Inflammatory macrophage (primary cell): Measurements from ENCODE around the gene KRTAP4-12.
"Not testable (repeated sequence)": the region's sequence is repeated elsewhere in the genome, so short reads cannot be mapped to it uniquely, and the experiment has no call there.

Experiments
- DNase-seq, 2 donors: peaks; one replicate each; pipeline ENCODE4 v3.0.0-alpha.2; 2020 to 2022
- total RNA-seq, 18 experiments: gene quantifications; one replicate each; lab custom pipeline; 2026; ENCODE audit warnings: mixed read lengths in 6 of 18, inconsistent platforms in 2 of 18; lab: John Stamatoyannopoulos, UW

KRTAP4-12 gene
- 0 to 0.07 (median 0) reads per million in 18 experiments for total RNA-seq

DNA sequence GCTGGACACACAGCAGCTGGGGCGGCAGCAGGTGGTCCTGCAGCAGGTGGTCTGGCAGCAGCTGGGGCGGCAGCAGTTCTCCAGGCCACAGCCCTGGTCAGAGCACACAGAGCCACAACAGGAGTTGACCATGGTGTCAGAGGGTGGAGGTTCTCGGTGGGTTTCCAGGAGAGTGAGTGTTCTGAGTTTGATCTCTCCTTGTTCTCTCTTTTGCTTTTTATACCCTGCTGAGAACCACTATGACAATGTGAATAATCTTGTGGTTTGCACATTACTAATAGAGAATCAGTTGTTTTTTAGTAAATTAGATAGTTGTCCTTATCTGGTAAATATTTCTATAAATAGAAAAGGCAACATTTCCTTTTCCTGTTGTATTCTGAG is at the start of gene KRTAP4-12:
Gene KRTAP4-12, minus strand, starts transcription at position 192 of the 381 bp plus-strand sequence. Its CDS starts 60 bp downstream, at position 132.
- DNase-seq, result not testable (repeated sequence)

DNA sequence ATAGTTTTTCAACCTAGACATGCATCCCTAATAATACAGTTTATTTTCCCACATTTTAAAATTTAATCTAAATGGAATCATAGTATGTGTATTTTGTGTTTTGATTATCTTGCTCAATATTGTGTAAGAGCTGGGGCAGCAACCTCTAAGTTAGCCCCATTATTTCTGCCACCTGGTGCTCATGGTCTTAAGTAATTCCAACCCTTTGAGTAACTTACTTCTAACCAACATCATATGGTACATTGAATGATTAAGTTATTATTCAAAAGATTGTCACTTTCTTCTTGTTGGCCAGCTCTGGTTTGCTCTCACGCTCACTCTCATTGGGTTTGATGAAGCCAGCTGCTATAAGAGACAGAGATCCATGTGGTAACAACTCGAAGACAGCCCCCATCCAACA is 47.9 kb upstream of the KRTAP4-12 start:
- DNase-seq, result no peak

DNA sequence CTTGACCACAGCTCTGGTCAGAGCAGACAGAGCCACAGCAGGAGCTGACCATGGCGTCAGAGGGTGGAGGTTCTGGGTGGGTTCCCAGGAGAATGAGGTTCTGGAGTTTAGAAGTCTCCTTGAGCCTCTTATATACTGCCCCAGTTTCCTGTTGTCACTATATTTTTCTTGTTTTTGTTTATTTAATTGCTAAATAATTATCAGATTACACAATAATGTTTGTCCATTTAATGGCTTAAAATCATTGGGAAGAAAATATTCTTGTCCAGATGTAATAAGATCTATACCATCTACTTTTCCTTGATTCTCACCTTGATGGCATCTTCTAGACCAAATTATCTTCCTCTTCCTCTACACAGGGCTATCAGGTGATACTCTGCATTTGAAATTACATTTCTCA is 44.1 kb upstream of the KRTAP4-12 start, which contains the start of gene KRTAP4-3:
Gene KRTAP4-3, minus strand, starts transcription at position 101 of the 400 bp plus-strand sequence. Its CDS starts 49 bp downstream, at position 52.
- no peak for DNase-seq

DNA sequence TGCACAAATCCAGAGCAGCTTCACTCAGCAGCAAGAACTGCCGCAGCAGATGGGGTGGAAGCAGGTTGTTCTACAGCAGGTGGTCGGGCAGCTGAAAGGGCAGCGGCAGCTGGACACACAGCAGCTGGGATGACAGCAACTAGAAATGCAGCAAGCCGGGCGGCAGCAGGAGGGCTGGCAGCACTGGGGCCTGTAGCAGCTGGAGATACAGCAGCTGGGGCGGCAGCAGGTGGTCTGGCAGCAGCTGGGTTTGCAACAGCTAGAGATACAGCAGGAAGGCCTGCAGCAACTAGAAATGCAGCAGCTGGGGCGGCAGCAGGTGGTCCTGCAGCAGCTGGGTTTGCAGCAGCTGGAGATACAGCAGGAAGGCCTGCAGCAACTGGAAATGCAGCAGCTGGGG is 43.6 kb upstream of the KRTAP4-12 start:
- no peak for DNase-seq

DNA sequence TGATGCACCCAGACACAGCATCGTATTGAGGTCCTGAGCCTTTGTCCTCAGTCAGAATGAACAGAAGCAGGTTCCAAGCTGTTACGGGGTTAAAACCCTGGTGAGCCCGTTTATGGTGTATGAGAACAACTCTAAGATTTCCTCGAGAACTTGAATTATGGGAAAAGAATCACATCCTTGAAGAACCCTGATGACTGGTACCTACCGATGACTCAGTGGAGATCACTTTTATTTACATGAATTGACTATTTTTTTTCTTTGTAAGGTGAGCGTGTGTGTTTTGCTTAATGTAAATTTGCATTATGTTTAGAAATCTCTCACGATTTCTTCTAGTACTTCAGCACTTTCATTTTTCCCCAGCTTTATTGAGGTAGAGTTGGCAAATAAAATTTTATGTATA is 39.8 kb upstream of the KRTAP4-12 start:
- no peak for DNase-seq

DNA sequence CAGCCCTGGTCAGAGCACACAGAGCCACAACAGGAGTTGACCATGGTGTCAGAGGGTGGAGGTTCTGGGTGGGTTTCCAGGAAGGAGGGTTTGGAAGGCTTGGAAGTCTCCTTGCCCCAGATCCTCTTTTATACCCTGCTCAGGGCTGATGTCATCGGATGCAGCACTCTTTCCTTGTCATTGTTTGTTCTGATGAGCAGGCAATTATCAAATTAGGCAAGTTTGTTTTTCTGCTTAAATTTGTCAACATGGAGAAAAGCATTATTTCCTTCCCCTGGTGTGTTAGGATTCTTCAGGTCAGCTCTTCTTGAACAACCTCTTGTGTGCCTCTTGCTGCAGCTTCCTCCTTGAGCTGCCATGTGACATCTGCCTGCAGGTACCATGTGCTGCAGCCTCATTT is 36.7 kb upstream of the KRTAP4-12 start, which contains the start of gene KRTAP4-4:
Gene KRTAP4-4, minus strand, starts transcription at position 101 of the 400 bp plus-strand sequence. Its CDS starts 57 bp downstream, at position 44.
- DNase-seq, result no peak

DNA sequence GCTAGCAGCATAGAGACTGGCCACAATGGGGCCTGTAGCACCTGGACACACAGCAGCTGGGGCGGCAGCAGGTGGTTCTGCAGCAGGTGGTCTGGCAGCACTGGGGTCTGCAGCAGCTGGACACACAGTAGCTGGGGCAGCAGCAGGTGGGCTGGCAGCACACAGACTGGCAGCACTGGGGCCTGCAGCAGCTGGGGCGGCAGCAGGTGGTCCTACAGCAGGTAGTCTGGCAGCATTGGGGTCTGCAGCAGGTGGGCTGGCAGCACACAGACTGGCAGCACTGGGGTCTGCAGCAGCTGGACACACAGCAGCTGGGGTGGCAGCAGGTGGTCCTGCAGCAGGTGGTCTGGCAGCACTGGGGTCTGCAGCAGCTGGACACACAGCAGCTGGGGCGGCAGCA is 36.2 kb upstream of the KRTAP4-12 start:
- not testable (repeated sequence) for DNase-seq

DNA sequence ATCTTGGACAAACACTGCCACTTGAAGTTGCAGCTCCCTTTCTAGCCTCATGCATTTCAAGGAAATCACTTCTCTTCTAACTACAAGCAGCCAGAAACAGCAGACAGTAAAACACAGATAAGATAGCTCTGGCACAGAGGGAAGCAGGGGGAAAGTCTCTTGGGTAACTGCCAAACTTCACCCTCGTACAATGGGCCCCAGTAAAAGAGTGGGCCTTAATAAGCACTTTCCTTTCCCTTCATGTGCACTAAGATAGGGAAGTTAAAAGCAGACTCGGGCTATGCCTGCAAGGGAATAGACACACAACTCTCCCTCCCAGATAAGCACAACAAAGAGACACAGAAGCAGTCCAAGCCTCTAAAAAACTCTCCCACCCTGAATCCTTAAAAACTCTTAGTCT is 29.9 kb upstream of the KRTAP4-12 start:
- DNase-seq, result peak in 1 of 2 donors; percentile 11

DNA sequence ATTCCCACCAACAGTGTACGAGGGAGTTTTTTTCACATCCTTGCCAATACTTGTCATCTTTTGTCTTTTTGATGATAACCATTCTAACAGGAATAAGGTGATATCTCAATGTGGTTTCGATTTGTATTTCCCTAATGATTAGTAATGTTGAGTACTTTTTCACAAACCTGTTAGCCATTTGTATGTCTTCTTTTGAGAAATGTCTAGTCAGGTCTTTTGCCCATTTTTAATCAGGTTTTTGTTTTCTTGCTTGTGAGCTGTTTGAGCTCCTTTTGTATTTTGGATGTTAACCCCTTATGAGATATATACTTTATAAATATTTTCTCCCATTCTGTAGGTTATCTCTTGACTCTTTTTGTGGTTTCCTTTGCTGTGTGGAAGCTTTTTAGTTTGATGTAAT is 27.5 kb upstream of the KRTAP4-12 start:
- DNase-seq, result no peak

DNA sequence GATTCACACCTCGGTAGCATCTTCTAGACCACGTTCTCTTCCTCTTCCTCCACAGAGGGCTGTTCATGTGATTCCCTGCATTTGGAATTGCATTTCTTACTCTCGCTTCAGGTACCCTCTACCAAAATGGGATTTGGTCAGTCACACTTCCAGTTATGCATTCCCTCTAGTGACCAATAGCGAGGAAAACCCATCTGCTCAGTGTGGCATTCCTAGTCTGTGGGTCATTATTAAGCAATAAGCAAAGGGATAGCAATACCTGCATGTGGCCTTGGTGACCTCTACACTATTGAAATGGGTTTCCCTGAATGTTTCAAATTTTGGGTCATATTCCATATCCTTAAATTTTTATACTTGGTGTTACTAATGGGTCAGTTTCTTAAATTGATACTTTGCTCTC is 26.0 kb upstream of the KRTAP4-12 start:
- DNase-seq, result no peak

DNA sequence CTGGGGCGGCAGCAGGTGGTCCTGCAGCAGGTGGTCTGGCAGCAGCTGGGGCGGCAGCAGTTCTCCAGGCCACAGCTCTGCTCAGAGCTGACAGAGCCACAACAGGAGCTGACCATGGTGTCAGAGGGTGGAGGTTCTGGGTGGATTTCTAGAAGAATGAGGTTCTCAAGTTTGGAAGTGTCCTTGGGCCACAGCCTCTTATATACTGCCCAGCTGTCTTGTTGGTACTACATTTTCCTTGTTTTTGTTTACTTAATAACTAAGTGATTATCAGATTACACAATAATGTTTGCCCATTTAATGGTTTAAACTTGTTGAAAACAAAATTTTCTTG is 25.6 kb upstream of the KRTAP4-12 start, which contains the start of gene KRTAP4-5:
Gene KRTAP4-5, minus strand, starts transcription at position 174 of the 334 bp plus-strand sequence. Its CDS starts 58 bp downstream, at position 116.
- DNase-seq, result no peak

DNA sequence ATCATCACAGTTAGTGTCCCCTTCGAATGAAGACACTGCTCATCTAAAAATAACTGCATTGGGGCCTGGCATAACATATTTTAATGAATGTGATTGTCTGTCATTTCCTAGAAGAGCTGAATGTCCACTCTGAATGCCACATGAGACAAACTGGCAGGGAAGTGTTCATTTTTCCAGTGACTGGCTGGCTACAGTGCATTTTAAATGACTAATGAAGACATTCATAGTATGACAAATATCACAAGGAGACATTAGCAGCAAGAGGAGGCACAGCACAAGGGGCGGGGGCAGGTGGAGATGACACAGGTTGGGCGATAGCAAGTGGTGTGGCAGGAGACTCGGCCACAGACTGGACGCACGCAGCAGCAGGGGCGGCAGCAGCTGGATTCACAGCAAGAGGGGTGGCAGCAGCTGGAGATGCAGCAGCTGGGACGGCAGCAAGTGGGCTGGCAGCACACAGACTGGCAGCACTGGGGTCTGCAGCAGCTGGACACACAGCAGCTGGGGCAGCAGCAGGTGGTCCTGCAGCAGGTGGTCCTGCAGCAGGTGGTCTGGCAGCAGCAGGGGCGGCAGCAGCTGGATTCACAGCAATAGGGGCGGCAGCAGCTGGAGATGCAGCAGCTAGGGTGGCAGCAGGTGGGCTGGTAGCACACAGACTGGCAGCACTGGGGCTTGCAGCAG is 25.1 kb upstream of the KRTAP4-12 start:
- not testable (repeated sequence) for DNase-seq

DNA sequence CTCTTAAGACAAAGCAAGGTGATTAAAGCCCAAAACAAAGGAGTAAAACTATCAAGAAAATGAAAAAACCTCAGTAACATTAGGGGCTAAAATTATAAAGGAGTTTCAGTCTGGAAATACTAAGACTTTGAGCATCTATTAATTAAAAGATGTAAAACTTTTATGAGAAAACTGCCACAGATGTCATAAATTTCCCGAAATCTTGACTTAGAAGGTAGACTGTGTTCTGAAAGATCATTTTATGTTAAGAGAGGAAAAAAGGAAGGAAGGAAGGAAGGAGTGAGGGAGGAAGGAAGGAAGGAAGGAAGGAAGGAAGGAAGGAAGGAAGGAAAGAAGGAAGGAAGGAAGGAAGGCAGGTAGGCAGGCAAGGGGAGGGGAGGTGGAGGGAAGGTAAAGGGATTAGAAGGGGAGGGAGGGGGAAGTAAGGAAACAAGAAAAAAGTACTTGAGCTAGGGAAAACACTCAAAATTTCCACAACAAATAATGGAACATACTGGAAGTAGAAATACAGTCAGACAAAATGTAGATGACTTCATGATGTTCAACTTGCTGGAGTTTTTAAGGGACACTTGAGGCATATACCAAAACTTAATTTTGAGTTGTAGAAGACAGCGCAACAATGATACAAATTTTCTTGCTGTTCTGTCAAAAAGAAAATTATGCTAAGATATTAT is 23.7 kb upstream of the KRTAP4-12 start:
- DNase-seq, result no peak

DNA sequence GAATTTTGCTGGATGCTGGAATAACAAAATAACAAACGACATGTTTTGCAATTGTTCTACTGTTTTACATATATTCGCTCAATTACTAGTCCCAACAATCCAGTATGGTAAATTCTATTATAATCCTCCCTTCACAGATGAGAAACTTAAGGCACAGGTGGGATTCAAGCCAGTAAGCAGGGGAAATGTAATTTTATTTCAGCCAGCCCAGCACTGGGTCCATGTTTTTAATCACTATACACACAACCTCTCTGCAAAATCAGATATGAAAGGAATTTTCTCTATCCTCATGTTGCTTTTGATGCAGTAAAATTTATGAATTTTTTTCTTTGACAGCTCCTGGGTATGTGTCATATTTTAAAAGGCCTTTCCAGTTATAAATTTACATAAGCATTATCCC is 21.3 kb upstream of the KRTAP4-12 start:
- no peak for DNase-seq

DNA sequence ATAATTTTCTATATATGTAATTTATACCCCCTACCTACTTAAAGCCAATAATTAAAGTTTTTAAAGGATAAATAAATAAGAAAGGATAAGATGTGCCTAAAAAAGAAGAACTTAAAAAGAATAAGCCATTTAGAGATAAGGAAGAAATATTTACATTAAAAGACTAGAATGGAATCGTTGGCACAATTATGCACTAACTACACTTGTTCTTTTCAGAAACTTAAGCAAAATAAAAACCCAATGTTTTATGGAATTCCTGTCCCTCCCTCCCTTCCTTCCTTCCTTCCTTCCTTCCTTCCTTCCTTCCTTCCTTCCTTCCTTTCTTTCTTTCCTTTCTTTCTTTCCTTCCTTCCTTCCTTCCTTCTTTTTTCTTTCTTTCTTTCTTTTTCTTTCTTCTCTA is 20.9 kb upstream of the KRTAP4-12 start:
- no peak for DNase-seq

DNA sequence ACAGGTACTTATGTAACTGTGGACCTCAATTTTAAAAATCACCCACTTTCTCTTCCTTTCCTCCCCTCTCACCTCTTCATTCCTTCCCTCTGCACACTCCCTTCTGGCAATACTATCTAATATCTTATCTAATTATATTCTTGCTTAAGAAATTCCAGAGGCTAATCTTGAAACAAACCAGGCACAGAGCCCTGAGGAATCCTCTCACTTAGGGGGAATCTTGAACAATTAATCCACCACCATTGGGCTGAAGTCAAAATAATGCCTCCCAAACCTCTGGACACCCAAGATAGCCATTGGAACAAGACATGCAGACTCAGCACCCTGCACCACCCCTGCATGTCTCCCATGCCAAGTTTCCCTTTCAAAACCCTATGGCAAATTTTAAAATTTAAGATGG is 17.4 kb upstream of the KRTAP4-12 start:
- DNase-seq, result no peak

DNA sequence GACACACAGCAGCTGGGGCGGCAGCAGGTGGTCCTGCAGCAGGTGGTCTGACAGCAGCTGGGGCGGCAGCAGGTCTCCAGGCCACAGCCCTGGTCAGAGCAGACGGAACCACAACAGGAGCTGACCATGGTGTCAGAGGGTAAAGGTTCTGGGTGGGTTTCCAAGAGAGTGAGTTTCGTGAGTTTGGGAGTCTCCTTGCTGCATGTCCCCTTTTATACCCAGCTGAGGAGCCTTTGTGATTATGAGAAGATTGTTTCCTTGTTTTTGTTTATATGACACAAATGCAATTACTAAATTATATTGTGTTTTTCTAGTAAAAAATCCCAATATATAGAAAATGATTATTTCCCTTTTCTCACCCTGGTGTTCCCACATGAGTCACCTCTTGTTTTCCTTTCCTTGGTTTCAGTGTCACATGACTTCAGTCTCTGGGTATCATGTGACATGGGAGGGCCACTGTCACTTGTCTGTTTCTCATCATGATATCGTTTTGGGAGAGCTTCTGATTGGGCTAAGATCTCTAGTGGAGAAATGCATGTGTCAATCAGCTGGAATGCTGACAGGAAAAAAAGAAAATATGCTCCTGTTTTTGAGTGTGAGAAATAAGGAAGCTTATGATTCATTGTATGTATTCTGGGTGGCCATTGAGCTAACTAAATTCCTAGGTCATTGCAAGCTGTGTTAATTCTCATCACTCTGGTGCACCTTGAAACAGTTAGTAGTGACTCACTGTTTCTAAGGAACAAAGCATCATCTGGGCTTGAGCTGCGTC is 16.6 kb upstream of the KRTAP4-12 start, which contains the start of gene KRTAP4-6:
Gene KRTAP4-6, minus strand, starts transcription at position 185 of the 772 bp plus-strand sequence. Its CDS starts 57 bp downstream, at position 128.
- peak in 1 of 2 donors; percentile 6 for DNase-seq

DNA sequence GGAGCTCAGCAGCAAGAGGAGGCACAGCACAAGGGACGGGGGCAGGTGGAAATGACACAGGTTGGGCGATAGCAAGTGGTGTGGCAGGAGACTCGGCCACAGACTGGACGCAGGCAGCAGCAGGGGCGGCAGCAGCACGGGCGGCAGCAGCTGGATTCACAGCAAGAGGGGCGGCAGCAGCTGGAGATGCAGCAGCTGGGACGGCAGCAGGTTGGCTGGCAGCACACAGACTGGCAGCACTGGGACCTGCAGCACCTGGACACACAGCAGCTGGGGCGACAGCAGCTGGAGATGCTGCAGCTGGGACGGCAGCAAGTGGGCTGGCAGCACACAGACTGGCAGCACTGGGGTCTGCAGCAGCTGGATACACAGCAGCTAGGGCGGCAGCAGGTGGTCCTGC is 15.9 kb upstream of the KRTAP4-12 start:
- DNase-seq, result not testable (repeated sequence)

DNA sequence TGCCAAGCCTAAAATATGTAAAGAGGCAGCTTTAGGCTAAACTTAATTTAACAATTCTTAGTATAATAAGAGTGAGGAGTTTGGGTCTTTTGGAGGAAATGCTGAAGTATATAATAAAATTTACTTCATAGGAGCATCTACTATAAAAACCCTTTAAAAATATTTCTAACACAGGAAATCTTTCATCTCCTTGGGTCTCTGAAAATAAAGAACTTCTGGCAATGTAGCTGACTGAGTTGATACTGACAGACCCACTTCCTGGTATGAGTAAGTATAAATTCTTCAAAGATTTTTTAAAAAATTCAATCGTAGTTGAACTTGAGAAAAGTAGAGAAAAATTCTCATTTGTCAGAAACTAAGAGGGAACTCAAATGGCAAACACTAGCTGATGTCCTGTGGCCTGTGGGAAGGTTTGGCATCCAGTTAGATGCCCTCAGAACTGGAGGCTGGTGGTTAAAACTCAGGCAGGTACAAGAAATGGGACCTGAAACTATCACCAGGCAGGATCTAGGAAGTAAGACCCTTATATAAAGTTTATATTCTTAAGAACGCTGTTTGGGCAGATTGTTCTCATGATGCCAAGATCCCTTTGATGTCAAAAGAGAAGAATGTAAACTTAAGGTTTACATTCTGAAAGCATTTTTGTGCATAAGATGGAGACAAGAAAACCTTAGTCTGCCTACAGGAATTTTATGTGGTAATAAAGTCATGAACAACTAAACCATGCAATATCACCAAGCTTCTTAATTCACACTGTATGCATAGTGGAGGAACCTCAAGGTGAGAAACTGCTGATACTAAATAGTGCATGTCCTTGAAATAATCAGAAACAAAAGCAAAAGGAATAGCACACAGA is 10.1 kb upstream of the KRTAP4-12 start:
- DNase-seq, result no peak

DNA sequence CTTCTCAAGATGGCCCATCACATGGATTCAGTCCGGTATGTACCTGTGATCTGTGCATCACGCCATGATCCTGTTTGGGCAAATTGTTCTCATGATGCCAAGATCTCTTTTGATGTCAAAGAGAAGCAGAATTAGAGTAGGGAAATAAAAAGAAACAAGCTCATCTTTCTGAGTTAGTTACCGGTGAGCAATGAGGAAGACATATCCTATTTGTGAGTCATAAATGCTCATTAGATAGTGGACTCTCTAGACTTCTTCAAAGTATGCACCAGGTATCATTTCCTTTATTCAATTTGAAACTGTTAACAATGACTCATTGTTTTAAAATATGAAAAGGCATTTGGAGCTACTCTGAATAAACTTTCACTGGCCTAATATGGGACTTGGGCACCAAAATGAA is 8.0 kb upstream of the KRTAP4-12 start:
- DNase-seq, result no peak

DNA sequence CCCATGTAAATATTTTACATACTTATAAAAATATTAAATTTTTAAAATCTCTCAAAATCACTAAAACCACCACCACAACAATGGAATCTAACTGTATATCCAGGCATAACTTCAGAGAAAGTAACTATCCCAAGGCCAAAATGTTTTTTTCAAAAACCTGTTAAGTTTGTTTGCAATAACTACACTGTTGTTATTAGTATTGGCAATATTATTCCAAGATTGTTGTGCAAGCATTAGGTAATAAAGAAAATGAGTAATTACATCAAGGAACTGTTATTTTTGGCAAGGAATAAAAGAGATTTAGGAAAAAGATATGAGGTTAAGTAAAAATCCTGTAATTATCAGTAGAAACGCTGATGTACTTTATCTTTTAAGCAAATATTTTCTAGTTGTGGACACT is 3.4 kb upstream of the KRTAP4-12 start:
- no peak for DNase-seq

DNA sequence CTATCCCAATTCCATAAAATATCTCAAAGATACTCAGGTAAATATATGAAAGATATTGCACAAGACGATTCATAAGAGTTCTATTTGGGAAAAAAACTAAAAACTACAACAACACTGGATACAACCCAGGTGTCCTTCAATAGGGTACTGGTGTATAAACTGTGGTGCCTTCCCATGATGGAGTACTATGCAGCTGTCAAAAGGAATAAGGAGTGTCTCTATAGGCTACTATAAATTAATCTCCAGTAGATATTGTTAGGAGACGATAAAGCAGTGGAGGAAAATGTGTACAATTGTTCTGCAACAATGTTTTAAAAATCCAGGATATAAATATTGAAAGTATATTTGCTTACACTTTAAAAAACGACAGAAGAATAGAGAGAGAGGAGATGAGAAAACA is 2.4 kb upstream of the KRTAP4-12 start:
- no peak for DNase-seq
